A673 (cell line): ENCODE results near the gene APOBEC3C. TPM values are rescaled to one million over a fixed set of nuclear protein-coding genes. Genes with fewer than 3 reads are reported as not detected.
A peak's percentile ranks its signal among the peaks of the same experiment; 100 is the strongest.
"Not testable (repeated sequence)": the region's sequence is repeated elsewhere in the genome, so short reads cannot be mapped to it uniquely, and the experiment has no call there.

Experiments
- BruUV-seq: library from RNA; stranded (reverse); fragments of 400-500 nt; replicated peaks from 2 replicates; lab custom pipeline; 2021; lab: Mats Ljungman, UMichigan
- CTCF ChIA-PET: fragments of 300-600 bp; sonication (Branson Sonifier 250); formaldehyde crosslinking; loops from one replicate; lab custom pipeline; 2022; ENCODE audit warnings: antibody characterized with exemption; lab: Charles Lee
- POLR2A ChIA-PET: fragments of 300-600 bp; sonication (Branson Sonifier 250); formaldehyde crosslinking; loops from one replicate; lab custom pipeline; 2022; ENCODE audit warnings: antibody characterized with exemption; ENCODE audit not compliant: low non-redundant PET; lab: Charles Lee
- DNase-seq: peaks from one replicate; pipeline ENCODE4 v3.0.0-alpha.2; 2015; ENCODE audit warnings: low spot score
- H3K27ac ChIP-seq: fragments of 200-600 bp; sonication (generic); 2 replicates; pipeline ENCODE4 v1.5.1; 2016; ENCODE audit warnings: mixed run types, low read depth, mild to moderate bottlenecking, mixed read lengths, antibody characterized with exemption, low read length; ENCODE audit not compliant: poor library complexity, severe bottlenecking
- H3K27me3 ChIP-seq: fragments of 200-600 bp; sonication (generic); replicated peaks from 2 replicates; pipeline ENCODE4 v1.6.1; 2017; ENCODE audit warnings: mixed run types, low read depth, mild to moderate bottlenecking, mixed read lengths, antibody characterized with exemption, low read length; ENCODE audit not compliant: insufficient read depth, poor library complexity
- H3K36me3 ChIP-seq: fragments of 200-600 bp; sonication (generic); 2 replicates; pipeline ENCODE4 v1.6.1; 2016; ENCODE audit warnings: mixed run types, mild to moderate bottlenecking, mixed read lengths, antibody characterized with exemption, low read length; ENCODE audit not compliant: insufficient read depth, poor library complexity, severe bottlenecking
- H3K4me1 ChIP-seq: fragments of 200-600 bp; sonication (generic); 2 replicates; pipeline ENCODE4 v1.6.1; 2017; ENCODE audit warnings: mixed run types, mild to moderate bottlenecking, mixed read lengths, antibody characterized with exemption, low read length; ENCODE audit not compliant: insufficient read depth, poor library complexity, severe bottlenecking
- H3K4me3 ChIP-seq: fragments of 200-600 bp; sonication (generic); 2 replicates; pipeline ENCODE4 v1.5.1; 2016; ENCODE audit warnings: low read depth, mixed run types, mild to moderate bottlenecking, mixed read lengths, low read length; ENCODE audit not compliant: poor library complexity, severe bottlenecking
- H3K9me3 ChIP-seq: fragments of 200-600 bp; sonication (generic); 2 replicates; pipeline ENCODE4 v1.6.1; 2016; ENCODE audit warnings: mixed run types, low read depth, mild to moderate bottlenecking, mixed read lengths, antibody characterized with exemption, low read length; ENCODE audit not compliant: poor library complexity, severe bottlenecking
- CTCF ChIP-seq: fragments of 300-800, 200-600 bp; sonication (generic); conservative IDR thresholded peaks from 2 replicates; pipeline ENCODE4 v1.5.1; 2017; ENCODE audit warnings: low read depth, mild to moderate bottlenecking, antibody characterized with exemption, low read length, moderate library complexity, mixed read lengths
- EZH2 ChIP-seq: fragments of 200-600 bp; sonication (generic); IDR thresholded peaks from 2 replicates; pipeline ENCODE4 v1.6.1; 2017; ENCODE audit warnings: borderline replicate concordance, low read depth, mild to moderate bottlenecking, mixed read lengths, antibody characterized with exemption, low read length; ENCODE audit not compliant: poor library complexity, severe bottlenecking
- intact Hi-C: fragments of 100-400 bp; cut with micrococcal nuclease; formaldehyde crosslinking; loops from one replicate; pipeline ENCODE4 v1.10.0; 2022; ENCODE audit not compliant: unreplicated experiment
- total RNA-seq: library from RNA; stranded (reverse); gene quantifications from 2 replicates; pipeline ENCODE4 v1.2.3, GENCODE V29; 2021

Gene APOBEC3C
- total RNA-seq, 1 experiment from 2014 or later = 12.9 TPM

- H3K27me3 ChIP-seq = no peaks in the 10 kb centered on the region
- peak; percentile 27 for DNase-seq
- intact Hi-C loops = no loop called here
- no peaks in the 10 kb centered on the region for H3K9me3 ChIP-seq
- no peaks in the 10 kb centered on the region for H3K36me3 ChIP-seq
- H3K27ac ChIP-seq = no peak overlapping the region
- BruUV-seq = no TSS peak
- TF ChIP-seq EZH2 (no peak), CTCF (no peak)
- CTCF ChIA-PET = no interaction called here
- POLR2A ChIA-PET = no interaction called here
- H3K4me1 ChIP-seq = peaks cover 14% of the 10 kb centered on the region
- H3K4me3 ChIP-seq = peak overlapping the region; percentile 41
Observed at GRCh38 chr22:39039306-39040126, 25.5 kb downstream of the APOBEC3C start.

GRCh38 chr22:39040155-39040537 is 26.1 kb downstream of the APOBEC3C start:
- H3K27ac ChIP-seq, H3K27me3 ChIP-seq, BruUV-seq, intact Hi-C loops, H3K36me3 ChIP-seq, POLR2A ChIA-PET, DNase-seq, H3K9me3 ChIP-seq: not testable (repeated sequence)
- CTCF ChIA-PET = interaction anchor here (0.6 kb wide), 1 partner anchor 100 kb away, joined by 4 read pairs; no protein-coding TSS in a partner anchor
- Histone ChIP-seq H3K4me3 (peak overlapping the region; percentile 41), H3K4me1 (peaks cover 14% of the 10 kb centered on the region)

GRCh38 chr22:39040538-39041296 is 26.7 kb downstream of the APOBEC3C start, which contains the start of gene APOBEC3F:
Gene APOBEC3F (plus strand): TSS chr22:39040864. CDS start chr22:39040961, 97 bp downstream.
- peak; percentile 37 for DNase-seq
- H3K27ac ChIP-seq = peak within 1 kb of the TSS; percentile 45
- intact Hi-C loops, H3K27me3 ChIP-seq, H3K36me3 ChIP-seq, BruUV-seq, H3K9me3 ChIP-seq, POLR2A ChIA-PET: not testable (repeated sequence)
- peaks cover 14% of the 10 kb centered on the region for H3K4me1 ChIP-seq
- CTCF ChIA-PET = interaction anchor here (0.6 kb wide), 1 partner anchor 100 kb away, joined by 4 read pairs; no protein-coding TSS in a partner anchor
- H3K4me3 ChIP-seq = peak within 1 kb of the TSS; percentile 41

GRCh38 chr22:39041908-39042307 is 27.9 kb downstream of the APOBEC3C start:
- Histone ChIP-seq H3K4me1 (peaks cover 14% of the 10 kb centered on the region), H3K27ac (no peak overlapping the region), H3K36me3 (no peaks in the 10 kb centered on the region), H3K9me3 (no peaks in the 10 kb centered on the region), H3K27me3 (no peaks in the 10 kb centered on the region), H3K4me3 (no peak overlapping the region)
- POLR2A ChIA-PET = no interaction called here
- CTCF ChIA-PET = no interaction called here
- DNase-seq = no peak
- TSS peak; percentile 74 for BruUV-seq
- no peak for TF ChIP-seq CTCF
- TF ChIP-seq EZH2 = no peak
- intact Hi-C loops = no loop called here

GRCh38 chr22:39043063-39043462 is 29.0 kb downstream of the APOBEC3C start:
- BruUV-seq, CTCF ChIA-PET, intact Hi-C loops: not testable (repeated sequence)

More at GRCh38 chr22:39043063-39043462, 29.0 kb downstream of the APOBEC3C start:
- H3K9me3 ChIP-seq, H3K27me3 ChIP-seq, H3K4me3 ChIP-seq, DNase-seq, H3K36me3 ChIP-seq, POLR2A ChIA-PET, H3K27ac ChIP-seq: not testable (repeated sequence)
- H3K4me1 ChIP-seq = peaks cover 14% of the 10 kb centered on the region
